ENCODE data around the gene RIPK3.

- no peak for TF ChIP-seq CTCF (conservative IDR thresholded peaks at IDR 0.05)
- no peak for TF ChIP-seq ZFX (IDR thresholded peaks at IDR 0.05)
Measured at GRCh38 chr14:24329073-24329663, 10.6 kb downstream of the RIPK3 start.

Data from C4-2B (cell line).